Measurements from ENCODE around the gene TRIM69.

Gene TRIM69

DNA sequence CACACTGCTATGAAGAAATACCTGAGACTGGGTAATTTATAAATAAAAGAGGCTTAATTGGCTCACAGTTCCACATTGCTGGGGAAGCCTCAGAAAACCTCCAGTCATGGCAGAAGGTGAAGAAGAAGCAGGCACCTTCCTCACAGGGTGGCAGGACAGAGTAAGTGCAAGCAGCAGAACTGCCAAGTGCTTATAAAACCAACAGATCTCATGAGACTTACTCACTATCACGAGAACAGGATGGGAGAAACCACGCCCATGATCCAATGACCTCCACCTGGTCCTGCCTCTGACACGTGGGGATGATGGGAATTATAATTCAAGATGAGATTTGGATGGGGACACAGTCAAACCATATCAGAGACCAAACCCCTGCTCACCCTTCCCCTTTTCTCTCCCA lies 75.0 kb downstream of the TRIM69 start:
- DNase-seq = no peak

GRCh38 chr15:44812029-44812517 lies 75.7 kb downstream of the TRIM69 start:
- DNase-seq = no peak

DNA sequence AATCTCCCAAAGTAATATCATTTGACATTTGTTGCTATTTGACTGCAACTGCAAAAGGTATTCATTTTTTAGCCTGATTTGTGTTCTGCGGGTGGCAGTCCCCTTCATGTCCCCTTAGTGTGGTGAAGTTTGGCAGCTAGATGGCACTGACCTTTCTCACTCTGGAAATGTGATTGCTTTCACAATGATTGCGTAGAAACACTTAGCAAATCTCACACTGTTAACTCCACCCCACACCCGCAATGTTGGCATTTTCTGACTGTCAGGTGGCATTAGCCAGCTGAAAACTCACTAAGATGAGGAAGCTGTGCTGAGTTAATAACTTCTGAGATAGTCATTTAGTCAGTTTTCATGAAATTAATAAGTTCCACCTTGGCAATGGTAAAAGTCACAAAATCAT lies 76.9 kb downstream of the TRIM69 start:
- DNase-seq = no peak
